ENCODE data around the gene ARFGAP1. TPM values are rescaled to one million over a fixed set of nuclear protein-coding genes. Genes with fewer than 3 reads are reported as not detected.

ARFGAP1 gene
- polyA plus RNA-seq, 1 donor (not counting 4 experiments of a cell fraction or from before 2014, with no cell fraction given): 31.5 TPM

DNA sequence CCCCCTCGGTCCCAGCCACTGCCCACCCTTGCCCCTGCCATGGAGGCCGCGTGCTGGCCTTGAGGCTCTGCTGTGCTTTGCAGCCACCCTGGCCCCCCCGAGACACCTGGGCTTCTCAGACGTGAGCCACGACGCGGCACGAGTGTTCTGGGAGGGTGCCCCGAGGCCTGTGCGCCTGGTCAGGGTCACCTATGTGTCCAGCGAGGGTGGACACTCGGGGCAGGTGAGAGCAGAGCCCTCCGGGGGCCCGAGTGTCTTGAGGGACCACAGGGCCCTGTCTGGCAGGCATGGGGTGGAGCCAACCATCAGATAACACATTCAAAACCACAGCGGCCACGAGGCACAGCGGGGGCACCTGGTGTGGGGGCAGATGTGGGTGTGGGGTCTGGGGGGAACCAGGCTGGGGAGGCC is 39.2 kb downstream of the ARFGAP1 start:
- Histone ChIP-seq H3K27me3 (ENCODE audit: control insufficient read depth, extremely low read depth, insufficient read depth, low read length) (peaks cover 13% of the 10 kb centered on the region), H3K9me1 (ENCODE audit: control insufficient read depth, extremely low read depth, insufficient read depth, low read length) (no peaks in the 10 kb centered on the region), H3K79me2 (ENCODE audit: control insufficient read depth, insufficient read depth, low read length) (no peaks in the 10 kb centered on the region), H3K4me3 (ENCODE audit: control insufficient read depth in 2 of 3, extremely low read depth in 1 of 3, insufficient read depth in 2 of 3, low read depth in 1 of 3, low read length in 3 of 3) (no peak overlapping the region), H3K4me1 (ENCODE audit: control insufficient read depth, extremely low read depth, insufficient read depth, low read length) (no peaks in the 10 kb centered on the region), H4K20me1 (ENCODE audit: control insufficient read depth, extremely low read depth, insufficient read depth, low read length) (no peaks in the 10 kb centered on the region), H3K9ac (ENCODE audit: control insufficient read depth, extremely low read depth, insufficient read depth, low read length) (no peak overlapping the region), H3K36me3 (ENCODE audit: control insufficient read depth in 2 of 2, extremely low read depth in 1 of 2, insufficient read depth in 2 of 2, low read length in 2 of 2) (no peaks in the 10 kb centered on the region), H3K27ac (ENCODE audit: control insufficient read depth, insufficient read depth, low read length) (no peak overlapping the region), H3K9me3 (ENCODE audit: control insufficient read depth, low read depth, low read length) (no peaks in the 10 kb centered on the region), H3K4me2 (ENCODE audit: control insufficient read depth, extremely low read depth, insufficient read depth, low read depth, low read length) (no peak overlapping the region), H2AFZ (ENCODE audit: control insufficient read depth, low read length) (no peak overlapping the region)
- dilution Hi-C loops (cut with MboI; ENCODE audit: extremely low pct_ligation_motif_present, low sequenced_read_pairs): no loop called here
- no peak for FAIRE-seq
- no peak for DNase-seq (ENCODE audit: low read depth, low spot score)
- no peak for TF ChIP-seq EZH2 (IDR thresholded peaks at IDR 0.05; ENCODE audit: low read length)
- TF ChIP-seq, protein P1, sequence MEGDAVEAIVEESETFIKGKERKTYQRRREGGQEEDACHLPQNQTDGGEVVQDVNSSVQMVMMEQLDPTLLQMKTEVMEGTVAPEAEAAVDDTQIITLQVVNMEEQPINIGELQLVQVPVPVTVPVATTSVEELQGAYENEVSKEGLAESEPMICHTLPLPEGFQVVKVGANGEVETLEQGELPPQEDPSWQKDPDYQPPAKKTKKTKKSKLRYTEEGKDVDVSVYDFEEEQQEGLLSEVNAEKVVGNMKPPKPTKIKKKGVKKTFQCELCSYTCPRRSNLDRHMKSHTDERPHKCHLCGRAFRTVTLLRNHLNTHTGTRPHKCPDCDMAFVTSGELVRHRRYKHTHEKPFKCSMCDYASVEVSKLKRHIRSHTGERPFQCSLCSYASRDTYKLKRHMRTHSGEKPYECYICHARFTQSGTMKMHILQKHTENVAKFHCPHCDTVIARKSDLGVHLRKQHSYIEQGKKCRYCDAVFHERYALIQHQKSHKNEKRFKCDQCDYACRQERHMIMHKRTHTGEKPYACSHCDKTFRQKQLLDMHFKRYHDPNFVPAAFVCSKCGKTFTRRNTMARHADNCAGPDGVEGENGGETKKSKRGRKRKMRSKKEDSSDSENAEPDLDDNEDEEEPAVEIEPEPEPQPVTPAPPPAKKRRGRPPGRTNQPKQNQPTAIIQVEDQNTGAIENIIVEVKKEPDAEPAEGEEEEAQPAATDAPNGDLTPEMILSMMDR (optimal IDR thresholded peaks at IDR 0.05 in 1 of 3, IDR thresholded peaks at IDR 0.05 in 1 of 3, conservative IDR thresholded peaks at IDR 0.05 in 1 of 3; ENCODE audit: extremely low read depth in 1 of 3, insufficient read depth in 2 of 3, low read length in 3 of 3): no peak

DNA sequence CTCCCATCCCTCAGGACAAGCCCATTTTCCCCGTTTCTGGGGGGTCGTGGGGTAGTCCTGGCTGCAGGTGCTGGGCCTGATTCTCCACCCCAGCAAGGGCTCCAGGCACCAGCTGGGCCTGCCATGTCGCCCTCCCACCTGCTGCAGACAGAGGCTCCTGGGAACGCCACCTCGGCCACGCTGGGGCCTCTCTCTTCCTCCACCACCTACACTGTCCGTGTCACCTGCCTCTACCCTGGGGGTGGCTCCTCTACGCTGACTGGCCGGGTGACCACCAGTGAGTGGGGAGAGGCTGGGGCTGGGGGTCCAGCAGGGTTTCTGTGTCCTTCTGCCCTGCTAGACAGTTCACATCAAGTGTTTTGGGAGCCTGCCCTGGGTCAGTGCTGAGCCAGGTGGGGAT is 39.7 kb downstream of the ARFGAP1 start:
- no peaks in the 10 kb centered on the region for H3K9me3 ChIP-seq (ENCODE audit: control insufficient read depth, low read depth, low read length)
- no peak overlapping the region for H2AFZ ChIP-seq (ENCODE audit: control insufficient read depth, low read length)
- FAIRE-seq: no peak
- H3K79me2 ChIP-seq (ENCODE audit: control insufficient read depth, insufficient read depth, low read length): no peaks in the 10 kb centered on the region
- no peak overlapping the region for H3K4me3 ChIP-seq (ENCODE audit: control insufficient read depth in 2 of 3, extremely low read depth in 1 of 3, insufficient read depth in 2 of 3, low read depth in 1 of 3, low read length in 3 of 3)
- no peak for DNase-seq (ENCODE audit: low read depth, low spot score)
- peaks cover 13% of the 10 kb centered on the region for H3K27me3 ChIP-seq (ENCODE audit: control insufficient read depth, extremely low read depth, insufficient read depth, low read length)
- no peaks in the 10 kb centered on the region for H3K36me3 ChIP-seq (ENCODE audit: control insufficient read depth in 2 of 2, extremely low read depth in 1 of 2, insufficient read depth in 2 of 2, low read length in 2 of 2)
- no peaks in the 10 kb centered on the region for H3K4me1 ChIP-seq (ENCODE audit: control insufficient read depth, extremely low read depth, insufficient read depth, low read length)
- H3K27ac ChIP-seq (ENCODE audit: control insufficient read depth, insufficient read depth, low read length): no peak overlapping the region
- TF ChIP-seq, protein P1 (optimal IDR thresholded peaks at IDR 0.05 in 1 of 3, IDR thresholded peaks at IDR 0.05 in 1 of 3, conservative IDR thresholded peaks at IDR 0.05 in 1 of 3; ENCODE audit: extremely low read depth in 1 of 3, insufficient read depth in 2 of 3, low read length in 3 of 3): no peak
- no peak for TF ChIP-seq EZH2 (IDR thresholded peaks at IDR 0.05; ENCODE audit: low read length)
- H3K4me2 ChIP-seq (ENCODE audit: control insufficient read depth, extremely low read depth, insufficient read depth, low read depth, low read length): no peak overlapping the region
- H3K9me1 ChIP-seq (ENCODE audit: control insufficient read depth, extremely low read depth, insufficient read depth, low read length): no peaks in the 10 kb centered on the region
- dilution Hi-C loops (cut with MboI; ENCODE audit: extremely low pct_ligation_motif_present, low sequenced_read_pairs): no loop called here
- H4K20me1 ChIP-seq (ENCODE audit: control insufficient read depth, extremely low read depth, insufficient read depth, low read length): no peaks in the 10 kb centered on the region
- no peak overlapping the region for H3K9ac ChIP-seq (ENCODE audit: control insufficient read depth, extremely low read depth, insufficient read depth, low read length)
